IMR-90 (cell line): ENCODE measurements around the gene USP40. TPM values are rescaled to one million over a fixed set of nuclear protein-coding genes. Genes with fewer than 3 reads are reported as not detected.

Experiments
- ATAC-seq: fragments of 200-7000 bp; cut with Tn5 transposase; 2 replicates; pipeline ENCODE4 v1.9.1; 2020; ENCODE audit warnings: low read depth, mild to moderate bottlenecking, moderate library complexity
- BruUV-seq: library from RNA; stranded (reverse); fragments of 400-500 nt; replicated peaks from 2 replicates; lab custom pipeline; 2021; lab: Mats Ljungman, UMichigan
- CTCF ChIA-PET: fragments of 300-600 bp; formaldehyde crosslinking; extraction: SDS; loops from one replicate; lab custom pipeline; 2021; ENCODE audit warnings: antibody characterized with exemption; lab: Yijun Ruan, JAX
- POLR2A ChIA-PET: fragments of 300-600 bp; sonication (Branson Sonifier 250); formaldehyde crosslinking; loops from one replicate; lab custom pipeline; 2022; ENCODE audit warnings: antibody characterized with exemption; ENCODE audit not compliant: unreplicated experiment; lab: Charles Lee
- DNase-seq: peaks from one replicate; pipeline ENCODE4 v3.0.0; 2013
- H2AFZ ChIP-seq: replicated peaks from 2 replicates; pipeline ENCODE3; 2013; ENCODE audit warnings: low read length, mild to moderate bottlenecking; ENCODE audit not compliant: poor library complexity
- H2AK5ac ChIP-seq: 2 replicates; pipeline ENCODE4 v1.6.1; 2013; ENCODE audit warnings: low read depth, low read length, inconsistent platforms
- H2AK9ac ChIP-seq: replicated peaks from 2 replicates; pipeline ENCODE3; 2013; ENCODE audit warnings: mild to moderate bottlenecking, low read depth, low read length, moderate library complexity; ENCODE audit not compliant: poor library complexity
- H2BK120ac ChIP-seq: 2 replicates; pipeline ENCODE4 v1.6.1; 2013; ENCODE audit warnings: low read depth, low read length, inconsistent platforms
- H2BK15ac ChIP-seq: 3 replicates; pipeline ENCODE4 v1.6.1; 2013; ENCODE audit warnings: low read depth, low read length, inconsistent platforms
- H2BK20ac ChIP-seq: 2 replicates; pipeline ENCODE4 v1.6.1; 2013; ENCODE audit warnings: low read depth, mild to moderate bottlenecking, inconsistent platforms, low read length, moderate library complexity
- H2BK5ac ChIP-seq: 2 replicates; pipeline ENCODE4 v1.6.1; 2013; ENCODE audit warnings: mild to moderate bottlenecking, low read depth, low read length, inconsistent platforms; ENCODE audit not compliant: poor library complexity, severe bottlenecking
- H3K14ac ChIP-seq: replicated peaks from 2 replicates; pipeline ENCODE4 v1.6.1; 2013; ENCODE audit warnings: low read depth, low read length, inconsistent platforms
- H3K18ac ChIP-seq: 2 replicates; pipeline ENCODE4 v1.6.1; 2013; ENCODE audit warnings: low read depth, low read length, control low read depth
- H3K23ac ChIP-seq: 2 replicates; pipeline ENCODE4 v1.6.1; 2013; ENCODE audit warnings: low read depth, low read length, inconsistent platforms
- H3K27ac ChIP-seq: 2 replicates; pipeline ENCODE4 v1.5.1; 2013; ENCODE audit warnings: mild to moderate bottlenecking, control low read depth, low read length; ENCODE audit not compliant: insufficient read depth
- H3K27me3 ChIP-seq: 2 replicates; pipeline ENCODE4 v1.6.1; 2013; ENCODE audit warnings: low read length; ENCODE audit not compliant: control insufficient read depth, insufficient read depth
- H3K36me3 ChIP-seq: 2 replicates; pipeline ENCODE4 v1.6.1; 2013; ENCODE audit warnings: low read length, mixed read lengths; ENCODE audit not compliant: control insufficient read depth, insufficient read depth
- H3K4ac ChIP-seq: 2 replicates; pipeline ENCODE4 v1.6.1; 2013; ENCODE audit warnings: low read depth, low read length, inconsistent platforms
- H3K4me1 ChIP-seq: 2 replicates; pipeline ENCODE4 v1.6.1; 2013; ENCODE audit warnings: low read length, mixed read lengths; ENCODE audit not compliant: control insufficient read depth, insufficient read depth
- H3K4me2 ChIP-seq: 2 replicates; pipeline ENCODE4 v1.6.1; 2013; ENCODE audit warnings: low read depth, mild to moderate bottlenecking, control low read depth, low read length, moderate library complexity
- H3K4me3 ChIP-seq: 2 replicates; pipeline ENCODE4 v1.5.1; 2013; ENCODE audit warnings: low read depth, mild to moderate bottlenecking, control low read depth, low read length, moderate library complexity; ENCODE audit not compliant: insufficient read depth
- H3K56ac ChIP-seq: 2 replicates; pipeline ENCODE4 v1.6.1; 2013; ENCODE audit warnings: low read length, inconsistent platforms; ENCODE audit not compliant: insufficient read depth; ENCODE audit errors: extremely low read depth
- H3K79me1 ChIP-seq, 2 experiments: 2 replicates each; pipeline ENCODE4 v1.6.1; 2013; ENCODE audit warnings: low read length in 2 of 2, inconsistent platforms in 1 of 2, low read depth in 1 of 2
- H3K9ac ChIP-seq: 2 replicates; pipeline ENCODE4 v1.6.1; 2013; ENCODE audit warnings: low read depth, low read length, control low read depth
- H3K9me1 ChIP-seq: 2 replicates; pipeline ENCODE4 v1.6.1; 2013; ENCODE audit warnings: low read length, inconsistent platforms; ENCODE audit not compliant: insufficient read depth
- H3K9me3 ChIP-seq: 2 replicates; pipeline ENCODE4 v1.6.1; 2013; ENCODE audit warnings: low read length; ENCODE audit not compliant: control insufficient read depth, insufficient read depth
- H4K20me1 ChIP-seq: 2 replicates; pipeline ENCODE4 v1.6.1; 2013; ENCODE audit warnings: low read length, inconsistent platforms; ENCODE audit not compliant: insufficient read depth
- H4K5ac ChIP-seq: 2 replicates; pipeline ENCODE4 v1.6.1; 2013; ENCODE audit warnings: mild to moderate bottlenecking, low read depth, low read length, control low read depth
- H4K8ac ChIP-seq, 2 experiments: 2 replicates each; pipeline ENCODE4 v1.6.1; 2013; ENCODE audit warnings: low read depth in 2 of 2, low read length in 2 of 2, control low read depth in 1 of 2, inconsistent platforms in 1 of 2
- H4K91ac ChIP-seq: 2 replicates; pipeline ENCODE4 v1.6.1; 2013; ENCODE audit warnings: low read depth, low read length, inconsistent platforms; ENCODE audit not compliant: insufficient read depth
- CEBPB ChIP-seq: IDR thresholded peaks from 2 replicates; pipeline ENCODE4 v1.6.1; 2012; ENCODE audit warnings: low read depth, low read length, improper control_type of control experiment
- FOS ChIP-seq: fragments of 150-350 bp; IDR thresholded peaks from 2 replicates; pipeline ENCODE4 v1.6.1; 2016; ENCODE audit warnings: low read depth, low read length
- MAFK ChIP-seq: IDR thresholded peaks from 2 replicates; pipeline ENCODE4 v1.6.1; 2012; ENCODE audit warnings: low read depth, low read length, improper control_type of control experiment
- MAZ ChIP-seq: IDR thresholded peaks from 2 replicates; pipeline ENCODE4 v1.6.1; 2012; ENCODE audit warnings: low read depth, mild to moderate bottlenecking, low read length, improper control_type of control experiment, moderate library complexity, borderline replicate concordance
- MXI1 ChIP-seq: IDR thresholded peaks from 2 replicates; pipeline ENCODE4 v1.6.1; 2012; ENCODE audit warnings: low read depth, mild to moderate bottlenecking, low read length, moderate library complexity, borderline replicate concordance
- NFE2L2 ChIP-seq: fragments of 150-350 bp; IDR thresholded peaks from 2 replicates; pipeline ENCODE4 v1.6.1; 2016; ENCODE audit warnings: low read depth, mild to moderate bottlenecking, low read length
- RAD21 ChIP-seq: IDR thresholded peaks from 2 replicates; pipeline ENCODE4 v1.6.1; 2012; ENCODE audit warnings: low read length, improper control_type of control experiment
- WGBS, 2 experiments: methylation state at CpG; one replicate each; pipeline versions ENCODE4 v1.1.5 to v1.1.7; 2013; ENCODE audit warnings: missing lambda C conversion rate in 2 of 2; ENCODE audit not compliant: insufficient read length in 1 of 2; ENCODE audit errors: extremely low coverage in 2 of 2; 5-methylcytosine and 5-hydroxymethylcytosine counted together
- dilution Hi-C: fragments of 300-500 bp; cut with HindIII; formaldehyde crosslinking; loops from one replicate; pipeline ENCODE4 v1.14.3; 2018; ENCODE audit warnings: low sequenced_read_pairs; ENCODE audit not compliant: unreplicated experiment
- in situ Hi-C: fragments of 300-500 bp; cut with MboI; formaldehyde crosslinking; loops from 3 replicates; pipeline ENCODE4 v1.14.3; 2019; ENCODE audit warnings: low sequenced_read_pairs, inconsistent platforms, mixed read lengths
- intact Hi-C: fragments of 100-400 bp; cut with micrococcal nuclease; formaldehyde crosslinking; loops from 2 replicates; pipeline ENCODE4 v1.10.0; 2022
- polyA plus RNA-seq, 3 experiments: library from polyadenylated mRNA; depleted of rRNA; stranded (reverse); fragments of >200 nt; gene quantifications; 2 replicates each; pipeline ENCODE4 v1.2.3, GENCODE V29; 2012; ENCODE audit warnings: low replicate concordance in 1 of 3
- total RNA-seq: library from RNA; depleted of rRNA; stranded (reverse); fragments of >200 nt; gene quantifications from 2 replicates; pipeline ENCODE4 v1.2.3, GENCODE V29; 2012

USP40 gene
- total and polyA plus RNA-seq, 2 of the 4 experiments (the other 2 are of a cell fraction) = 30.1 to 30.8 TPM

- Histone ChIP-seq H4K5ac (no peak overlapping the region), H3K36me3 (no peaks in the 10 kb centered on the region), H3K27me3 (peaks cover 4% of the 10 kb centered on the region; the same call in 1 of the 2 replicates), H2AK9ac (no peak overlapping the region), H4K91ac (no peak overlapping the region), H2AFZ (no peak overlapping the region), H3K9me1 (no peaks in the 10 kb centered on the region), H2BK120ac (no peak overlapping the region), H3K4me1 (no peaks in the 10 kb centered on the region), H2BK15ac (no peak overlapping the region), H3K9ac (no peak overlapping the region), H3K14ac (no peak overlapping the region), H3K4me3 (no peak overlapping the region), H2AK5ac (no peak overlapping the region), H3K27ac (no peak overlapping the region), H2BK20ac (no peak overlapping the region), H3K79me1 (no peaks in the 10 kb centered on the region), H4K8ac (no peak overlapping the region), H4K20me1 (no peaks in the 10 kb centered on the region), H2BK5ac (no peak overlapping the region), H3K18ac (no peak overlapping the region), H3K23ac (no peak overlapping the region), H3K4ac (no peak overlapping the region), H3K56ac (no peak overlapping the region), H3K9me3 (no peaks in the 10 kb centered on the region), H3K4me2 (no peak overlapping the region)
- POLR2A ChIA-PET = no interaction called here
- dilution Hi-C loops (no loop called here), intact Hi-C loops (no loop called here), in situ Hi-C loops (no loop called here)
- WGBS, 2 experiments = 64% methylated on average over 2 of the region's 3 CpGs; no CpG with 5 or more reads in 1 of the 2 experiments
- CTCF ChIA-PET = no interaction called here
- TF ChIP-seq MXI1 (no peak), CEBPB (no peak), RAD21 (no peak), MAZ (no peak), FOS (no peak), MAFK (no peak), NFE2L2 (no peak)
- DNase-seq = no peak
- BruUV-seq = no TSS peak
- no peak for ATAC-seq
Observed at GRCh38 chr2:233604826-233605225, 38.2 kb upstream of the USP40 start.
